K562 treated with DMSO at 1 percent for 4 hours (cell line): ENCODE results near the gene SIPA1L3. TPM values are rescaled to one million over a fixed set of nuclear protein-coding genes. Genes with fewer than 3 reads are reported as not detected.

Source experiments
- total RNA-seq: library from RNA; unstranded; fragments of 300-600 nt; gene quantifications from 2 replicates; pipeline ENCODE4 v1.2.3, GENCODE V29; 2022; ENCODE audit not compliant: insufficient read depth

Gene SIPA1L3
- 4.3 and 8.0 TPM in 2 replicates for total RNA-seq

GRCh38 chr19:37906869-37907734 is at the start of gene SIPA1L3:
Gene SIPA1L3, plus strand, starts transcription at chr19:37907208. Its CDS starts 174,358 bp downstream, at chr19:38081566.

GRCh38 chr19:37905946-37906868 is 801 bp upstream of the SIPA1L3 start, which contains the start of gene WDR87:
Gene WDR87, minus strand, starts transcription at chr19:37906594. Its CDS starts 8,355 bp downstream, at chr19:37898239.

GRCh38 chr19:38224014-38224862 is 317.2 kb downstream of the SIPA1L3 start, which contains the start of gene DPF1:
Gene DPF1, minus strand, starts transcription at chr19:38224222. Its CDS starts 80 bp downstream, at chr19:38224142.

Other genes starting within 250 kb of the SIPA1L3 start
- 1.1 and 4.7 TPM in 2 replicates for gene ZNF607, start 187.4 kb upstream of the SIPA1L3 start, total RNA-seq
- gene ZNF573, start 127.6 kb upstream of the SIPA1L3 start, total RNA-seq: 0.84 and 3.5 TPM in 2 replicates
- gene WDR87, start 614 bp upstream of the SIPA1L3 start, total RNA-seq: not detected in 2 replicates